ENCODE results near the gene DSN1.

DNA sequence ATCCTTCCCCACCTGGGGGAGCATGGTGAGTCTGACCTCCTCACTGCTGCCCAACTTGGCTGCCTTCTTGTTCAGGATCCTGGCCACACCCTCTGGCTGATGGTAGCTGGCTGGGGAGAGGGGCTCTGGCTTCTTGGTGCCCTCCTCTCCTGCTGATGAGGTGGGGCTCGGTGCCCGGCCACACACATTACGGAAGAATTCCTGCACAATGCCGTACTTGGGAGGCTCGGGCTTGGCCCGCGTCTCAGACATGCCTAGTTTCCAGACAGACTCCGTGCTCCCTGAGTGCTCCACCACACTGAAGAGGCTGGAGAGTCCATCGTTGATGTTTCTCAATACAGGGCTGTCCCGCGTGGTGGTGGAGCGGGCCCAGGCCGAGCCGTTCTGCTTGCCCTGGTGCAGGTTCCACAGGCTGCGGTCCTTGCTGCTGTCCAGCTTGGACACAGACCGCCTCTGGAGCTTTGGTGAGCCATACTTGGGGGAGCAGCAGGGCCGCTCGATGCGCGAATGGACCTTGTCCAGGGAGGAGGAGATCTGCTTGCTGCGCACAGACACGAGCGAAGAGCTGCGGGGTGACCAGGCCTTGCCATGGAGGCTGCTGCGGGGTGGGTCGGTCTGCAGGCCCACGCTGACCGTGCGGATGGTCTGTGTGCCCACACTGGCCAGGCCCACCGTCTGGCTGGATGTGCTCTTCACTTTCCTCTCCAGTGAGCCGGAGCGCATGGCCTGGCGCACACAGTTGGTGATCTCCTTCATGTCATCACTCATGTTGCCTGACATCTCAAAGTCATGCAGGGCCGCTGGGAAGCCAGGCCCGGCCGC lies 19.9 kb upstream of the DSN1 start:
- no peak for TF ChIP-seq SPI1 (IDR thresholded peaks at IDR 0.05; ENCODE audit: low read depth, low read length)
- TF ChIP-seq POLR2A (IDR thresholded peaks at IDR 0.05; ENCODE audit: low read depth, low read length), result no peak
- no peak for TF ChIP-seq POLR2AphosphoS5 (IDR thresholded peaks at IDR 0.05; ENCODE audit: low read depth, low read length)

All from GM12891 (cell line).